Neural cell (in vitro differentiated cells): ENCODE data around the gene CCDC88A. TPM values are rescaled to one million over a fixed set of nuclear protein-coding genes. Genes with fewer than 3 reads are reported as not detected.
"Not testable (repeated sequence)": the region's sequence is repeated elsewhere in the genome, so short reads cannot be mapped to it uniquely, and the experiment has no call there.

Experiments used
- H2AFZ ChIP-seq: fragments of 200-600, 300-800 bp; sonication (generic), shearing (Covaris generic); 2 replicates; pipeline ENCODE4 v1.6.0; 2014; ENCODE audit warnings: low read depth, mild to moderate bottlenecking, antibody characterized with exemption, low read length, moderate library complexity
- H3F3A ChIP-seq: fragments of 200-600 bp; shearing (Covaris generic); 2 replicates; pipeline ENCODE4 v1.6.1; 2016; ENCODE audit warnings: mild to moderate bottlenecking, moderate library complexity, mixed read lengths, antibody characterized with exemption, low read length; ENCODE audit not compliant: insufficient read depth, poor library complexity, severe bottlenecking
- H3K27ac ChIP-seq: fragments of 200-600, 300-800 bp; sonication (generic), shearing (Covaris generic); 2 replicates; pipeline ENCODE4 v1.5.1; 2014; ENCODE audit warnings: mild to moderate bottlenecking, low read length, moderate library complexity
- H3K27me3 ChIP-seq: fragments of 300-800, 200-600 bp; sonication (generic), shearing (Covaris generic); 2 replicates; pipeline ENCODE4 v1.6.0; 2014; ENCODE audit warnings: mild to moderate bottlenecking, low read depth, low read length, moderate library complexity; ENCODE audit not compliant: insufficient read depth
- H3K36me3 ChIP-seq: fragments of 300-800, 200-600 bp; sonication (generic), shearing (Covaris generic); 2 replicates; pipeline ENCODE4 v1.5.1; 2014; ENCODE audit warnings: mild to moderate bottlenecking, antibody characterized with exemption, low read length, moderate library complexity; ENCODE audit not compliant: insufficient read depth
- H3K4me2 ChIP-seq: fragments of 300-800, 200-600 bp; sonication (generic), shearing (Covaris generic); 2 replicates; pipeline ENCODE4 v1.6.0; 2014; ENCODE audit warnings: mild to moderate bottlenecking, low read length
- H3K4me3 ChIP-seq: fragments of 300-800, 200-600 bp; sonication (generic), shearing (Covaris generic); 2 replicates; pipeline ENCODE4 v1.5.1; 2014; ENCODE audit warnings: mild to moderate bottlenecking, low read length, moderate library complexity
- H3K79me2 ChIP-seq: fragments of 200-600 bp; shearing (Covaris generic); replicated peaks from 2 replicates; pipeline ENCODE4 v1.6.0; 2014; ENCODE audit warnings: mild to moderate bottlenecking, low read length, moderate library complexity; ENCODE audit not compliant: insufficient read depth
- H3K9ac ChIP-seq: fragments of 300-800, 200-600 bp; sonication (generic), shearing (Covaris generic); 2 replicates; pipeline ENCODE4 v1.6.1; 2016; ENCODE audit warnings: mild to moderate bottlenecking, low read length, mixed read lengths
- H3K9me2 ChIP-seq: fragments of 200-600 bp; shearing (Covaris generic); 2 replicates; pipeline ENCODE4 v1.6.1; 2016; ENCODE audit warnings: mild to moderate bottlenecking, low read length, mixed read lengths; ENCODE audit not compliant: insufficient read depth
- H3K9me3 ChIP-seq: fragments of 200-600, 300-800 bp; sonication (generic), shearing (Covaris generic); 2 replicates; pipeline ENCODE4 v1.6.1; 2016; ENCODE audit warnings: mild to moderate bottlenecking, mixed run types, low read length, moderate library complexity, mixed read lengths
- H4K20me1 ChIP-seq: fragments of 200-600 bp; shearing (Covaris generic); 2 replicates; pipeline ENCODE4 v1.6.1; 2016; ENCODE audit warnings: mild to moderate bottlenecking, mixed run types; ENCODE audit not compliant: insufficient read depth
- CTCF ChIP-seq: fragments of 450-650 bp; IDR thresholded peaks from 2 replicates; pipeline ENCODE4 v1.5.1; 2014; ENCODE audit warnings: antibody characterized with exemption, mild to moderate bottlenecking, moderate library complexity; ENCODE audit not compliant: poor library complexity, severe bottlenecking
- EP300 ChIP-seq: fragments of 450-650 bp; conservative IDR thresholded peaks from 2 replicates; pipeline ENCODE4 v1.6.1; 2014; ENCODE audit warnings: antibody characterized with exemption, mild to moderate bottlenecking, moderate library complexity; ENCODE audit not compliant: poor library complexity, severe bottlenecking
- MXI1 ChIP-seq: fragments of 450-650 bp; conservative IDR thresholded peaks from 2 replicates; pipeline ENCODE4 v1.6.1; 2014; ENCODE audit warnings: antibody characterized with exemption, mild to moderate bottlenecking; ENCODE audit not compliant: poor library complexity, severe bottlenecking
- POLR2AphosphoS5 ChIP-seq: IDR thresholded peaks from 2 replicates; pipeline ENCODE4 v1.6.1; 2012
- RAD21 ChIP-seq: fragments of 450-650 bp; conservative IDR thresholded peaks from 2 replicates; pipeline ENCODE4 v1.6.1; 2014; ENCODE audit warnings: antibody characterized with exemption, mild to moderate bottlenecking, moderate library complexity
- REST ChIP-seq: IDR thresholded peaks from 2 replicates; pipeline ENCODE4 v1.6.1; 2012; ENCODE audit warnings: borderline replicate concordance
- TAF1 ChIP-seq: IDR thresholded peaks from 2 replicates; pipeline ENCODE4 v1.6.1; 2012; ENCODE audit warnings: low read depth
- polyA plus RNA-seq: library from polyadenylated mRNA; depleted of rRNA; stranded (reverse); fragments of >200 nt; gene quantifications from 2 replicates; pipeline ENCODE4 v1.2.3, GENCODE V29; 2014

Gene CCDC88A
- polyA plus RNA-seq, 1 donor from 2014 or later: 224 TPM

- no peak overlapping the region for H3K27ac ChIP-seq
- H3K36me3 ChIP-seq: no peaks in the 10 kb centered on the region
- no peak overlapping the region for H3K9ac ChIP-seq
- H3K9me2 ChIP-seq: no peaks in the 10 kb centered on the region
- TF ChIP-seq TAF1: no peak
- no peak for TF ChIP-seq CTCF
- TF ChIP-seq MXI1: no peak
- TF ChIP-seq POLR2AphosphoS5: no peak
- H3K4me3 ChIP-seq: no peak overlapping the region
- H3K9me3 ChIP-seq: no peaks in the 10 kb centered on the region
- no peaks in the 10 kb centered on the region for H3F3A ChIP-seq
- peaks cover 20% of the 10 kb centered on the region for H3K79me2 ChIP-seq
- H3K4me2 ChIP-seq: no peak overlapping the region
- no peaks in the 10 kb centered on the region for H3K27me3 ChIP-seq
- H4K20me1 ChIP-seq: no peaks in the 10 kb centered on the region
- H2AFZ ChIP-seq: no peak overlapping the region
Observed at GRCh38 chr2:55395724-55396605, 23.7 kb downstream of the CCDC88A start.

- H3K27me3 ChIP-seq: no peaks in the 10 kb centered on the region
- H3K9me2 ChIP-seq: no peaks in the 10 kb centered on the region
- no peak overlapping the region for H2AFZ ChIP-seq
- no peak overlapping the region for H3K9ac ChIP-seq
- no peak overlapping the region for H3K27ac ChIP-seq
- H3K9me3 ChIP-seq: no peaks in the 10 kb centered on the region
- H3K4me2 ChIP-seq: no peak overlapping the region
- no peaks in the 10 kb centered on the region for H3K36me3 ChIP-seq
- H3F3A ChIP-seq: no peaks in the 10 kb centered on the region
- H3K4me3 ChIP-seq: no peak overlapping the region
- no peak for TF ChIP-seq TAF1
- TF ChIP-seq EP300: no peak
- no peak for TF ChIP-seq RAD21
- peaks cover 16% of the 10 kb centered on the region for H3K79me2 ChIP-seq
- no peaks in the 10 kb centered on the region for H4K20me1 ChIP-seq
Observed at GRCh38 chr2:55391615-55392242, 27.9 kb downstream of the CCDC88A start.

GRCh38 chr2:55391155-55391554, 28.5 kb downstream of the CCDC88A start:
- H3K4me3 ChIP-seq: no peak overlapping the region
- H3K9me2 ChIP-seq: no peaks in the 10 kb centered on the region
- TF ChIP-seq RAD21 (no peak), POLR2AphosphoS5 (no peak), CTCF (no peak), REST (no peak)
- no peaks in the 10 kb centered on the region for H3F3A ChIP-seq
- H3K4me2 ChIP-seq: no peak overlapping the region
- H3K27ac ChIP-seq: no peak overlapping the region
- H4K20me1 ChIP-seq: no peaks in the 10 kb centered on the region
- no peak overlapping the region for H3K9ac ChIP-seq
- H3K27me3 ChIP-seq: no peaks in the 10 kb centered on the region
- no peaks in the 10 kb centered on the region for H3K9me3 ChIP-seq
- no peaks in the 10 kb centered on the region for H3K36me3 ChIP-seq
- peaks cover 15% of the 10 kb centered on the region for H3K79me2 ChIP-seq
- no peak overlapping the region for H2AFZ ChIP-seq

- H3K9me2 ChIP-seq, H2AFZ ChIP-seq, H3K4me3 ChIP-seq, H3K27me3 ChIP-seq, H4K20me1 ChIP-seq, H3K9ac ChIP-seq, H3K36me3 ChIP-seq, H3K4me2 ChIP-seq, H3K9me3 ChIP-seq, H3K27ac ChIP-seq, H3F3A ChIP-seq: not testable (repeated sequence)
- H3K79me2 ChIP-seq: peaks cover 18% of the 10 kb centered on the region
Observed at GRCh38 chr2:55385516-55385915, 34.1 kb downstream of the CCDC88A start.
